ENCODE data around the gene ARHGAP42.
"Not testable (repeated sequence)": the region's sequence is repeated elsewhere in the genome, so short reads cannot be mapped to it uniquely, and the experiment has no call there.

ARHGAP42 gene

DNA sequence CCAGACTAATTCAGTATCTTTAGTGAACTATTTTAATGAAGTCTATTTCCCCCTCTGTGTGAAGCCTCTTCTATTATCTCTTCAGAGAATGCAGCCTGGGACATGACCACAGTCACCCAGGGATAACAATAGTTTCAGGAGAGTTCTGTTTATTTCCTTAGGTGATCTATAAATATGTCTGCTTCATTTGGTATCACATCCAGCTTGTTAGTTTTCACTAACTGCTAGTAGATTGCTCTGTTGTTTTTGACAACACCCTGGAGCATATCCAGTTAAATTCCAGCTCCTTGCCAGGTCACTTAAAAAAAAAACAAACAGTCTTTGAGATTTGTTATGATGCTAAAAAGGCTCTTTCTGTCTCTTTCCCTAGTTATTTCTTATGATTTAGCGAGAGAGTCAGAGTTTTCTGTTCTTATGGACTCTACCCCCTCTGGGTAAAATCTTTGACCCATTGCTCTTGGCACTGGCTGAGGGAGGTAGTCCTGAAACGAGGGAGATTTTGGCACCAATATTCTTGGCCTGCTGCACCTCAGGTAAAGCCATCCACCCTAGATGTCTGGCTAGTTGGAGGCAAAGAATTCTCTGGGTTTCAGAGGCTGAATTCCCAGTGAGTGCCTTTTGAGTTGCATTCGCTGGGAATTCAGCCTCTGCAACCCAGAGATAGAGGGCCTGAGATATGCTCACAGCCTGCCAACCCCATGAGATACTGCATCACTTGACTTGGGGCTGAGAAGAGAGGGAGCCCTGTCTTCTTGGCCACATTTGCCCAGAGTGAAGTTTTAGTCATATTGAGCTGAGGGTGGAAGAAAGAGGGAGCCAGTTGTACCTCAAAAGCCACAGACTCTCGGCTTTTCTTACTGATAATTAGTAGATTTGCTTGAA, 283.4 kb downstream of the ARHGAP42 start:
- no peak for DNase-seq (ENCODE audit: low read depth)

DNA sequence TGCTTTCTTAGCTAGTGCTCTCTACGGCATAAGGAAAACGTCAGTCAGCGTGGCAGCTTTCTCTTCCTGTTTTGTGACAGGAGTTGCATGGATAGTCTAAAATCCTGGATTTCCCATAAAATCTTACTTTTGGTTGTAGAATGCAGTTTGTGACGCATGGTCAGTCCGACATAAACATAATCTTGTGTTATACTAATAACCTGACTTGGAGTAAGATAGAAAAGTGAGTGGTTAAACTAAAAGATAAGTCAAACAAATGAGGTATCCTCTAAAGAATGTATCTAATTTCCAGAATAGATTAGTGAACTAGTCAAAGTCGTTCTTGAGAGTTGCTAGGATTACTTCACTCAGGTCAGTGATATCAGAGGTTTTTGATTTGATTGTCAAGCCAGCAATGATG, 285.0 kb downstream of the ARHGAP42 start:
- DNase-seq (ENCODE audit: low read depth), result no peak

- DNase-seq (ENCODE audit: low read depth), result no peak
Observed at GRCh38 chr11:100978442-100978841, 291.4 kb downstream of the ARHGAP42 start.

GRCh38 chr11:100978939-100979338, 291.9 kb downstream of the ARHGAP42 start:
- no peak for DNase-seq (ENCODE audit: low read depth)

GRCh38 chr11:100980156-100980555, 293.1 kb downstream of the ARHGAP42 start:
- no peak for DNase-seq (ENCODE audit: low read depth)

- no peak for DNase-seq (ENCODE audit: low read depth)
Observed at GRCh38 chr11:100981196-100981824, 294.2 kb downstream of the ARHGAP42 start.

DNA sequence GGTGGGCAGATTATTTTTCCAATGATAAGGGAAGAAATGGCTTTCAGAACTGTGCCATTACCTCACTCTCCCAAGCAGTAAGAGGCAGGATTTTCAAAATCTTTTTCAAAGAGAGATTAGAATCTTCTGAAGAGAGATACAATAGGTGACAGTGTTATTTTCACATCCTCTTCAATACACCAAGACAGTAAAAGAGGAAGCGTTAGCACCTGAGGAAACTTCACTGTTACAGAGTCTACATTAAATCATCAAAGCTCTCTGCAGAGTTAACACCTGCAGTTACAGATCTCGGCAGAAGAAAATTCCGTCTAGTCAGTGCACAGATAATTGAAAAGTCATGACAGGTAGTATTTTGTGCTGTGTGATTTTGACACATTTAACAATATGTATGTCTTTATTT, 297.6 kb downstream of the ARHGAP42 start:
- DNase-seq (ENCODE audit: low read depth), result no peak

- DNase-seq (ENCODE audit: low read depth), result no peak
Observed at GRCh38 chr11:100990931-100991330, 303.8 kb downstream of the ARHGAP42 start.

DNA sequence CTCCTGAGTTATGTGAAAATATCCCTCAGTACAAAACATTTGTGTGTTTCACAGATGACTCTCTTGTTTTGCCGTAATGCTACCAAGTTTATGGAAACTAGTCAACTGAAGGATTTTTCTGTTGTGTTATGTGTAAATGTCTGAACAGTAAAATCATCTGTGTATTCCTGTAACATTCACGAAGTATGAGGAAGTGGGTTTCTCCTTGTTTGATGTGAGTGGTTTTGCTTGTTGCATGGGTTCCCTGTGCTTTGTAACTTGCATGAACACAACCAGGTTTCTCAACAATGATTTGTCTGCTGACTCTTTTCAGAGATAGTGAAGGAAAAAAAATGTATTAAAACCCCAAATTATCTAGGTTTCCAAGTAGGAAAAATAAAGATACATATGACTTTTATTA, 304.5 kb downstream of the ARHGAP42 start:
- no peak for DNase-seq (ENCODE audit: low read depth)

- no peak for DNase-seq (ENCODE audit: low read depth)
Observed at GRCh38 chr11:100994966-100995365, 307.9 kb downstream of the ARHGAP42 start.

- no peak for DNase-seq (ENCODE audit: low read depth)
Observed at GRCh38 chr11:100999756-101000155, 312.7 kb downstream of the ARHGAP42 start.

DNA sequence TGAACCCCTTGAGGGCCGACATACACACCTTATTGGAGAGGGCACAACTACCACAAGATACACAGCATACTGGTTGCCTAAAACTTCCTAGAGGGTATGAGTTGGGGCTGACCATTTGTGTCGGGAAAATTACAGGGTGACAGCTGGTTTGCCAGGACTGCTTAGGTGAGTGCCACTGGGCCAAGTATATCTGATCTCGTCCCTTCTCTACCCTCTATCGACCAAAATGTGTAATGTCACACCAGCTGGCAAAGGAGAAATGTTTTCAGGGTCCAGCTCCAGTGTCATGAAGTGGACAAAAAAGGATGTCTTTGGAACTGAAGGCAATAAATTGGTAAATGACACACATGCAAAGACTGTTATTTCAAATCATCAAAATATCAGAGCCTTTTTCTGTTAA, 316.4 kb downstream of the ARHGAP42 start:
- DNase-seq (ENCODE audit: low read depth), result no peak

DNA sequence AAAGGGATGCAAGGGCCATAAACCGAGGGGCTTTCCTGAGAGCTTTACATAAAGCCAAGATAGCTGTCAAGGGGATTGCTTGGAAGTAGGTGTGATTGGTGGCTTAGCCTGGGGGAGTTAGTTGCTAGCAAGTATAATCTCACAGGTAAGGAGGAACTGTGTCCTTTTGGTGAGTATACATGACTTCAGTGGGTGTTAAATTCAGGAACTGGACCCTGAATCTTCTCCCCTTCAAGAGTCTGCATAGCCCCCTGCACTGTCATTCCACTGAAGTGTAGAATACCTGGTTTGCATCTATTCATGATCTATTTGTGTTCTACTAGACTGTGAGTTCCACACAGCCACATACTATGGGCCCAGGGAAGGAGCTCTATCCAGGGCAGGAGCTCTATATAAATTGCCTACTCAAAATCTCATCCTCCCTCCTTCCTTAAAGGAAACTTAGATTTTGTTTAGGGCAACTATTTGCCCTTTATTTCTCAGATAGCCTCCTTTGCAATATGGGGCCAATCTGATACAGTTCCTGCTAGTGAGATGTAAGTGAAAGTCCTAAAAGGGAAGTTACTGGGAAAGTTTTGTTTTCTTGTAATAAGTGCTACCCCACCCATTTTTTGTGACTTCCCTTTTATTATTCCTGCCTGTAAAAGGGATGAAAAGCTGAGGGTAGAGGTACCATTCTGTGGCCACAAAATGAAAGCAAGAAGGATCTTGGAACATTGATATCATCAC, 322.0 kb downstream of the ARHGAP42 start:
- DNase-seq (ENCODE audit: low read depth), result no peak

- no peak for DNase-seq (ENCODE audit: low read depth)
Observed at GRCh38 chr11:101009690-101010055, 322.6 kb downstream of the ARHGAP42 start.

DNA sequence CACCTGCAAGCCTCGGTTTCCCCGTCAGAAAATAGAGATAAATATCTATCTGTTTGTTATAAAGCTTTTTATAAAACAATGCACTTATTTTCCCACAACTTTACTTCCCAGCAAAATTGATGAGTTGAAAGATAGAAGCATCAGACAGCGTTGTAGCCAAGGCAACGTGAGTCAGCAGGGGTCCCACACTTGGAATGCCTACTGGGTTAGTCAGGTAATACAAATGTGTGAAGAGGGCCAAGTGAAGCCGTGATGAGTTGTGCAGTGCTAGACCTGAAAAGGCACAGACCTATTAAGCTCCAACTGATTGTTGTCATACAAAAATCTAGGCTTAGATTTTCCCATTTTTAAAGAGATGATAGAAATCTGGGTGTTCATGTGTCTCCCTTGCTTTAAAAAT, 323.8 kb downstream of the ARHGAP42 start:
- no peak for DNase-seq (ENCODE audit: low read depth)

DNA sequence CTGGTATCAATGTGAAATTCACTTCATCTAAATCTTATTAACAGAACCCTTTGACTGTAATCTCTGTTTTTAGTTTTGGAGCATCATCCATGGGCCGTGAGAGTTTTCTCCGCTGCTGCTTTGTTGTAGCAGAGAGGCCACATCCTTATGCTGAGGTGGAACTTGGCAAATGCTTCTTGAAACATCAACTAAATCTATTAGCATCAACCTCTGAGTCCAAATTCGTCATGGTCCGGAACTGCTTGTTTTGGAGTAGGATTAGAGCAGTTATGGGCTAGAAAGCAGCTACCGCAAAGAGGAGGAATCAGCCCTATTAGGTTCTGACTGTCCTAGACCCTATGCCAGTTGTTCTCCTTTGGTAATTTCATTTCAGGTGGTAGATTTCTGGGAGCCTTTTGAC, 324.8 kb downstream of the ARHGAP42 start:
- no peak for DNase-seq (ENCODE audit: low read depth)

GRCh38 chr11:101013702-101014101, 326.6 kb downstream of the ARHGAP42 start:
- DNase-seq (ENCODE audit: low read depth), result not testable (repeated sequence)

GRCh38 chr11:101014600-101015285, 327.7 kb downstream of the ARHGAP42 start:
- DNase-seq (ENCODE audit: low read depth), result no peak

GRCh38 chr11:101019870-101020269, 332.8 kb downstream of the ARHGAP42 start:
- DNase-seq (ENCODE audit: low read depth), result no peak

GRCh38 chr11:101022256-101022655, 335.2 kb downstream of the ARHGAP42 start:
- DNase-seq (ENCODE audit: low read depth), result no peak

DNA sequence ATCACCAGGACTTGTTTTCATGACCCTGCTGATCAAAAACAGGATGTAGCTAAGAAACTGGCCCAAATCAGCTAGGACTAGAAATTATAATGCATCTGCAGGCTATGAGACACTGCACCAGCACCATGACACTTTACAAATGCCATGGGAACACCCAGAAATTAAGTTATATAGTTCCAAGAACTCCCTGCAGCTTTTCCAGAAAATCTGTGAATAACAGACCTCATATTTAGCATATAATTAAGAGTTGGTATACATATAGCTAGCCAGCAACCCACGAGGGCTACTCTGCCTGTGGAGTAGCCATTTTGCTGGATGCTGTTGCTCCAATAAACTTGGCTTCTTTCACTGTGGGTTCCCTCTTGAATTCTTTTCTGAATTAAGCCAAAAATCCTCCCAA, 341.6 kb downstream of the ARHGAP42 start:
- no peak for DNase-seq (ENCODE audit: low read depth)

DNA sequence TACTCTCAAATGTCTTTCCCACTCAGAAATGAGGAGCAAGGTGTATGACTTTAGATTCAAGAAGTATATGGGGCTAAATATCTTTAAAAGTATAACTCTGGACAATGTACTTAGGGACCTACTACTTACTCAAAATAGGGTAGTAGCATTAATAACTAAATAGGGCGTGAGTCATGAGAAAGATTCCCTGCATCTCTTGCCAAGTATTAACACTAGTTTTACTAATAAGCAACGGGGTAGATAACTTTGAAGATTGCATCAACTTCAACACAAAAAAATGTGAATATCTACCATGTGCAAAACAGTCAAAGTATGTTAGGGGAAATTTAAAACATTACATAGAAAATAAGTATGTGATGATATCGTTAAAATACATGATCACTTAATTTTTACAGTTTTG, 342.9 kb downstream of the ARHGAP42 start:
- DNase-seq (ENCODE audit: low read depth), result no peak
